HCT116 (cell line): ENCODE results near the gene CCDC70.

ENCODE experiments used
- ATF3 ChIP-seq: IDR thresholded peaks from 2 replicates; pipeline ENCODE4 v1.6.1; 2012
- CEBPB ChIP-seq: IDR thresholded peaks from 2 replicates; pipeline ENCODE4 v1.6.1; 2012; ENCODE audit warnings: low read depth
- CTCF ChIP-seq, 3 experiments: fragments of 200-600 bp in 1 of 3; sonication (generic) in 1 of 3; IDR thresholded peaks in 2 of 3; conservative IDR thresholded peaks in 1 of 3; 2 replicates each; pipeline ENCODE4 v1.5.1; 2012 to 2017; ENCODE audit warnings: low read depth in 2 of 3, low read length in 2 of 3, antibody characterized with exemption in 1 of 3, borderline replicate concordance in 1 of 3, control low read depth in 1 of 3, mild to moderate bottlenecking in 1 of 3, mixed read lengths in 1 of 3, mixed run types in 1 of 3, moderate library complexity in 1 of 3; ENCODE audit not compliant: insufficient read depth in 1 of 3
- ELF1 ChIP-seq: IDR thresholded peaks from 2 replicates; pipeline ENCODE4 v1.6.1; 2012; ENCODE audit warnings: low read depth, borderline replicate concordance
- EZH2 ChIP-seq: fragments of 200-600 bp; sonication (generic); IDR thresholded peaks from 2 replicates; pipeline ENCODE4 v1.6.1; 2017; ENCODE audit warnings: antibody characterized with exemption, mixed run types
- EZH2phosphoT487 ChIP-seq: fragments of 200-600 bp; IDR thresholded peaks from 2 replicates; pipeline ENCODE4 v1.6.1; 2018; ENCODE audit warnings: antibody characterized with exemption, borderline replicate concordance
- MAX ChIP-seq: IDR thresholded peaks from 2 replicates; pipeline ENCODE4 v1.6.1; 2012
- POLR2A ChIP-seq: IDR thresholded peaks from 2 replicates; pipeline ENCODE4 v1.7.0; 2011; ENCODE audit warnings: borderline replicate concordance; ENCODE audit not compliant: insufficient read depth, insufficient read length; ENCODE audit errors: extremely low read depth
- POLR2AphosphoS5 ChIP-seq: IDR thresholded peaks from 2 replicates; pipeline ENCODE4 v1.6.1; 2011; ENCODE audit warnings: mild to moderate bottlenecking, low read depth, low read length, moderate library complexity
- RAD21 ChIP-seq: IDR thresholded peaks from 2 replicates; pipeline ENCODE4 v1.6.1; 2012; ENCODE audit warnings: low read depth, mild to moderate bottlenecking
- SP1 ChIP-seq: IDR thresholded peaks from 2 replicates; pipeline ENCODE4 v1.6.1; 2012; ENCODE audit warnings: low read depth
- SRF ChIP-seq: IDR thresholded peaks from 2 replicates; pipeline ENCODE4 v1.6.1; 2012; ENCODE audit warnings: low read depth
- YY1 ChIP-seq: IDR thresholded peaks from 2 replicates; pipeline ENCODE4 v1.6.1; 2011; ENCODE audit warnings: low read length, low read depth, moderate library complexity, mild to moderate bottlenecking; ENCODE audit not compliant: insufficient replicate concordance; ENCODE audit errors: extremely low read depth
- ZFX ChIP-seq: fragments of 450-650 bp; IDR thresholded peaks from 2 replicates; pipeline ENCODE4 v1.6.1; 2017

GRCh38 chr13:51834581-51835171, 27.1 kb upstream of the CCDC70 start:
- no peak for TF ChIP-seq EZH2phosphoT487
- TF ChIP-seq POLR2AphosphoS5, result no peak
- no peak for TF ChIP-seq CTCF (IDR thresholded peaks at IDR 0.05 in 2 of 3, conservative IDR thresholded peaks at IDR 0.05 in 1 of 3; ENCODE audit: borderline replicate concordance in 1 of 3, insufficient read depth in 1 of 3, low read depth in 2 of 3, low read length in 2 of 3)
- no peak for TF ChIP-seq EZH2
- no peak for TF ChIP-seq ATF3
- no peak for TF ChIP-seq MAX
- TF ChIP-seq RAD21, result no peak
- TF ChIP-seq CEBPB, result no peak
- TF ChIP-seq YY1, result no peak
- TF ChIP-seq POLR2A, result no peak
- no peak for TF ChIP-seq SRF
- TF ChIP-seq SP1, result no peak
- TF ChIP-seq ELF1, result no peak
- no peak for TF ChIP-seq ZFX
